SU-DHL-6 (cell line): ENCODE measurements around the gene FAM3C.

ENCODE experiments used
- H2AFZ ChIP-seq: fragments of 200-600 bp; sonication (generic); 2 replicates; pipeline ENCODE4 v1.6.1; 2014; ENCODE audit warnings: low read depth, mild to moderate bottlenecking, moderate library complexity, mixed read lengths, antibody characterized with exemption, low read length; ENCODE audit not compliant: severe bottlenecking
- H3F3A ChIP-seq: fragments of 200-600 bp; shearing (Covaris generic); 2 replicates; pipeline ENCODE4 v1.6.0; 2016; ENCODE audit warnings: antibody characterized with exemption, mild to moderate bottlenecking; ENCODE audit not compliant: insufficient read depth
- H3K27ac ChIP-seq: fragments of 200-600 bp; sonication (generic); 2 replicates; pipeline ENCODE4 v1.5.1; 2016; ENCODE audit warnings: low read depth, mild to moderate bottlenecking, low read length, moderate library complexity, mixed read lengths
- H3K27me3 ChIP-seq: fragments of 200-600 bp; sonication (generic), shearing (Covaris generic); 2 replicates; pipeline ENCODE4 v1.6.0; 2014; ENCODE audit warnings: mild to moderate bottlenecking, low read length
- H3K36me3 ChIP-seq: fragments of 200-600 bp; sonication (generic); 2 replicates; pipeline ENCODE4 v1.6.1; 2014; ENCODE audit warnings: mild to moderate bottlenecking, low read length, mixed read lengths
- H3K4me2 ChIP-seq: fragments of 300-600, 200-600 bp; shearing (Covaris generic), sonication (generic); 2 replicates; pipeline ENCODE4 v1.6.0; 2014; ENCODE audit warnings: low read length, low read depth, mild to moderate bottlenecking; ENCODE audit not compliant: poor library complexity, severe bottlenecking
- H3K4me3 ChIP-seq: fragments of 200-600 bp; sonication (generic); 2 replicates; pipeline ENCODE4 v1.5.1; 2014; ENCODE audit warnings: antibody characterized with exemption, low read length, mild to moderate bottlenecking, mixed read lengths; ENCODE audit not compliant: insufficient read depth, poor library complexity, severe bottlenecking
- H3K79me2 ChIP-seq: fragments of 200-600 bp; sonication (generic); 2 replicates; pipeline ENCODE4 v1.6.1; 2014; ENCODE audit warnings: mild to moderate bottlenecking, low read length, moderate library complexity; ENCODE audit not compliant: insufficient read depth
- H3K9ac ChIP-seq: fragments of 200-600 bp; sonication (generic); 2 replicates; pipeline ENCODE4 v1.7.0; 2014; ENCODE audit warnings: mild to moderate bottlenecking, low read length
- H3K9me2 ChIP-seq: fragments of 200-600 bp; sonication (generic); replicated peaks from 2 replicates; pipeline ENCODE4 v1.6.1; 2014; ENCODE audit warnings: low read length; ENCODE audit not compliant: insufficient read depth
- H3K9me3 ChIP-seq: fragments of 200-600 bp; sonication (generic); 2 replicates; pipeline ENCODE4 v1.6.1; 2014; ENCODE audit warnings: low read length, mixed read lengths; ENCODE audit not compliant: insufficient read depth
- H4K20me1 ChIP-seq: fragments of 200-600 bp; sonication (generic); 2 replicates; pipeline ENCODE4 v1.6.1; 2014; ENCODE audit warnings: low read depth, mild to moderate bottlenecking, antibody characterized with exemption, low read length, moderate library complexity, mixed read lengths
- CTCF ChIP-seq: fragments of 200-600 bp; sonication (generic); IDR thresholded peaks from one replicate; pipeline ENCODE4 v1.5.1; 2017; ENCODE audit warnings: antibody characterized with exemption, mild to moderate bottlenecking, low read length, moderate library complexity; ENCODE audit not compliant: insufficient read depth, poor library complexity, severe bottlenecking
- EZH2phosphoT487 ChIP-seq: fragments of 200-600 bp; sonication (generic), shearing (Covaris generic); conservative IDR thresholded peaks from 2 replicates; pipeline ENCODE4 v1.6.1; 2018; ENCODE audit warnings: mild to moderate bottlenecking, antibody characterized with exemption, low read length, moderate library complexity, mixed read lengths

Gene FAM3C

DNA sequence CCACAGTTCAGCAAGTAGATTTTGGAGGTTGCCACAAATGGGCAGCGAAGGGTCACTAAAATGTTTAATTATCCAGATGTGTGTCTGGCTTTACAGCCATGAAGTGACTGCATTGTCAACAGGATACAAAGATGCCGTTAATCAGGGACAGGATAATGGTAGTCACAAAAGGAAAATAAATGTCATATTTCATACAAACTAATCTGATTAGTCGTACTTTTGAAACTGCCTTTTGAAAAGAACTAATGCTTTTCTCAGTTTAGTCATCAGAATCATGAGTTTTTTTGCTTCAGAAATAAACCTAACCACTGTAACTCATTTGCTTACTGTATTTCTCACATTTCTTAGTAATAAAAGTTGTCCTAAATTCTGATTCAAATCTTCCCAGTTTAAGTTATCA, 89.5 kb downstream of the FAM3C start:
- H2AFZ ChIP-seq: no peak overlapping the region
- no peak overlapping the region for H3K27ac ChIP-seq
- H3K36me3 ChIP-seq: no peaks in the 10 kb centered on the region
- H3K9me2 ChIP-seq: no peaks in the 10 kb centered on the region
- no peaks in the 10 kb centered on the region for H3F3A ChIP-seq
- no peak overlapping the region for H3K4me2 ChIP-seq
- no peaks in the 10 kb centered on the region for H4K20me1 ChIP-seq
- no peak overlapping the region for H3K9ac ChIP-seq
- TF ChIP-seq EZH2phosphoT487: no peak
- no peak for TF ChIP-seq CTCF
- H3K4me3 ChIP-seq: no peak overlapping the region
- H3K9me3 ChIP-seq: no peaks in the 10 kb centered on the region
- H3K27me3 ChIP-seq: no peaks in the 10 kb centered on the region
- H3K79me2 ChIP-seq: no peaks in the 10 kb centered on the region

DNA sequence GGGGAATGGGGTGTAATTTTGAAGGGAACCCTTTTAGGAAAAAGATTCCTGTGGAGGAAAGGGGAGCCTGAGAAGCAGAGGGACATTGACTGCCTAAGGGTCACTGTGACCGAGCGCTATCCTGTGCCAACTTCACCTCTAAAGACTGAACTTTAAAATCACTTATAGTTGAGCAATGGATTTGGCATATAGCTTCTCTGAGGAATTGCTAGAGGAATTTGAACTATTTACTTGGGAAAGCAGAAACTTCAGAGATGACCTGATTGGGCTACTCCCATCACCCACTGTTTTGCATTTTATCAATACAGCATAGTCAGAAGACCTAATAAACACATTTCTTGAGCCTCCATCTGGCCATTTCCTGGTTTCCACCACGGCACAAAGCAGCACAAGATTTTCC, 91.0 kb downstream of the FAM3C start:
- TF ChIP-seq CTCF (no peak), EZH2phosphoT487 (no peak)
- H3K27ac ChIP-seq: no peak overlapping the region
- no peaks in the 10 kb centered on the region for H3K79me2 ChIP-seq

GRCh38 chr7:121304102-121304658, 91.9 kb downstream of the FAM3C start:
- TF ChIP-seq CTCF (no peak), EZH2phosphoT487 (no peak)
- Histone ChIP-seq H3K27me3 (no peaks in the 10 kb centered on the region), H3K4me3 (no peak overlapping the region), H3K9me2 (no peaks in the 10 kb centered on the region), H3F3A (no peaks in the 10 kb centered on the region), H3K36me3 (no peaks in the 10 kb centered on the region), H3K4me2 (no peak overlapping the region), H3K9me3 (no peaks in the 10 kb centered on the region), H3K27ac (no peak overlapping the region), H3K9ac (no peak overlapping the region), H3K79me2 (no peaks in the 10 kb centered on the region), H4K20me1 (no peaks in the 10 kb centered on the region), H2AFZ (no peak overlapping the region)

More for the DNA sequence above, 91.0 kb downstream of the FAM3C start:
- Histone ChIP-seq H3F3A (no peaks in the 10 kb centered on the region), H3K9me2 (no peaks in the 10 kb centered on the region), H3K27me3 (no peaks in the 10 kb centered on the region), H3K36me3 (no peaks in the 10 kb centered on the region), H4K20me1 (no peaks in the 10 kb centered on the region), H3K4me2 (no peak overlapping the region), H3K4me3 (no peak overlapping the region), H3K9me3 (no peaks in the 10 kb centered on the region), H3K9ac (no peak overlapping the region), H2AFZ (no peak overlapping the region)
